Skin epidermis (tissue), 12 donors: ENCODE results near the gene MMD.
A peak's percentile ranks its signal among the peaks of the same experiment; 100 is the strongest.
"Not testable (repeated sequence)": the region's sequence is repeated elsewhere in the genome, so short reads cannot be mapped to it uniquely, and the experiment has no call there.

Experiments used
- H3K27ac ChIP-seq, 21 experiments: fragments of 200-600 bp; sonication (generic) in 11 of 21; one replicate each; pipeline ENCODE4 v1.5.0; 2020; ENCODE audit warnings: mild to moderate bottlenecking in 3 of 21, inconsistent platforms in 2 of 21, moderate library complexity in 2 of 21
- H3K4me3 ChIP-seq, 7 experiments: fragments of 200-600 bp; sonication (generic) in 2 of 7; one replicate each; pipeline ENCODE4 v1.5.0; 2020; ENCODE audit warnings: inconsistent platforms in 2 of 7, mild to moderate bottlenecking in 2 of 7, moderate library complexity in 1 of 7

Gene MMD

DNA sequence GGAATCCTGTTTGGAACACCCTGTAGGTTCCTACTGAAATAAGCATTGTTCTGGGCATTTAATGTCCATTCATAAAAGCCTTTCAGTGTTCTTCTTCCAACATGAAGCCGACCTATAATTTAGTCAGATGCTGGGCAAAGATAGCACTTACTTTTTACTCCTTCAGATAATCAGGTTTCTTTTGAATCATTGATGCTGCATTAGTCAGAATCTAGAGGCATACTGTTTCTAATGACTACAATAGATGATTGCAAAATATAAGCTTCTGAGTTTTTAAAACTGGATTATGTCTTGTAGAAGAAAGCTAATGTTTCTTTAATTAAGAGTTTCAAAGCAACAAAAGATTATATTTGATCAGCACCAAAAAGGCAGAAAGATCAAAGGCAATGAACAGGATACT, 16.0 kb downstream of the MMD start:
- Histone ChIP-seq H3K4me3 (no peak overlapping the region), H3K27ac (no peak overlapping the region)

DNA sequence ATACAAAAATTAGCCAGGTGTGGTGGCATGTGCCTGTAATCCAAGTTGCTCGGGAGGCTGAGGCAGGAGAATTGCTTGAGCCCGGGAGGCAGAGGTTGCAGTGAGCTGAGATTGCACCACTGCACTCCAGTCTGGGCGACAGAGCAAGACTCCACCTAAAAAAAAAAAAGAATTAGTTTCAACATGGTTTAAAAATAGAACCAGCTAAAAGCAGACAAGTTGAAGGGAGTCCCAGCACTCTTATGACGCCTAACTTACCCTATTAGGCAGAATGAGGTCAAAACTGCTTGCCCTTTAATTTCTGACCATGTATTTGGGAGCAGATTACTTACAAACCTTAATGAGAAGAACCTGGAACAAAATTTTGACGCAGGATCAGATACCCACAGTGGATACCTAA, 17.4 kb downstream of the MMD start:
- not testable (repeated sequence) for H3K4me3 ChIP-seq

DNA sequence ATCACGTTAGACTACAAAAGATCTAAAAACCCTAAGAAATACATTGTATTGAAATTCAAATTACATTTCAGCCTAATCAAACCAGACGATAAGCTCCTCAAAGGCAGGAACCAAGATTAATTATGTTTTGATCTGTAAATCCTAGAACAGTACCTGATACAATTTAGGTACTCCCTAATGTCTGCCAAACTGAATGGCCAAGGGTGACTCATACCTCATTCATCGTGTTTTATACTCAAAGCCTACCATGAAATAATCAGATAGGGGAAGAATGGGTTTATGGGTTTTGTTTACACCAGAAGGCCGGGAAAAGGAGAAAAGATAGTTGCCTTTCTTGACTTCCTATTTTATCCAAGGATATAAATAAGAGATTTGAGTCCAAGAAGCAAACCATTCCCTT, 19.3 kb downstream of the MMD start:
- Histone ChIP-seq H3K4me3 (no peak overlapping the region), H3K27ac (no peak overlapping the region)

More for the DNA sequence above, 17.4 kb downstream of the MMD start:
- not testable (repeated sequence) for H3K27ac ChIP-seq

DNA sequence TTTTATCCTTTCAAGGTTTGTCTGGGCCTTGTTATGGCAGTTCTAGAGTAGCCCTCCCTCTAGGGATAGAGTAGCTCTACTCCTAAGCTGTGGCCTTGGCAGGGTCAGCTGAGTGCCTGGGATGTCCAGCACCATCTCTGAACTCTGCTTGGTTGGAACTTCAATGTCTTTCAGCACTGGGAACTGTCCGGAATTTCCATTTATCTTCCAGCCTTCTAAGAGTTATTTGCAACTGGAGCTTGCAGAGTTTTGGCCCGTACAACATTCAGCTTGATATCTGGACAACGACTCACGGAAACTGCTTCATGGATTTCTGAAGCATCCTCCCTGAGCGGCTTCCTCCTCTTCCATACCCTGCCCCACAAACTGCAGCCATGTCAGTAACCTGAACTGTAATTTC, 22.9 kb downstream of the MMD start:
- H3K27ac ChIP-seq: no peak overlapping the region

DNA sequence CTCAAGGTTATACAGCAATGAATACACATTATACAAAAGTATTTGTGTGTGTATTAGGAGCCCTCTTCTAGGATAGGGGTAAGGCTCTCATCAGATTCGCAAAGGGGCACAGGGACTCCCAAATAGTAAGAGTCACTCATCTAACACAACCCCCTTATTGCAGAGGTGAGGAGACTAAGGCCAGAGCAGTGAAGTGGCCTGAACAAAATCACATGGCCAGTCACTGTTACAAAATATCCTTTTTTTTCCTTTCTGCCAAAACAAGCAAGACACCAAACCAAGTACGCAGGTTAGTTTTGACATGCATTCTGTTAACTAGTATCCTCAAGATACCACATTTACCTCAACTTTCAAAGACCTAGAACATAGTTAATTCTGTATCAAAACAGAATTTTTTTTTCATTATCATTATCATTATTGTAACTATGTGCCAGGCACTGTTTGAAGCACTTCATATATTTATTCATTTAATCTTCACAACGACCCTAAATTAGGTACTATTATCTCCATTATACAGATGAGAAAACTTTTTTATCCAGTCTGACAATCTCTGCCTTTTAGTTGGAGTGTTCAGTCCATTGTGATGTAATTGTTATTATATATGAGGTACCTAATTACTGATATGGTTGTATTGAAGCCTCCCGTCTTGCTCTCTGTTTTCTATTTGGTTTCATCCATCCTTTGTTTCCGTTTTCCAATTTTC, 25.7 kb downstream of the MMD start:
- Histone ChIP-seq H3K4me3 (no peak overlapping the region), H3K27ac (peak overlapping the region in 1 of 21 experiments; percentile 19)

More for the DNA sequence above, 22.9 kb downstream of the MMD start:
- no peak overlapping the region for H3K4me3 ChIP-seq

DNA sequence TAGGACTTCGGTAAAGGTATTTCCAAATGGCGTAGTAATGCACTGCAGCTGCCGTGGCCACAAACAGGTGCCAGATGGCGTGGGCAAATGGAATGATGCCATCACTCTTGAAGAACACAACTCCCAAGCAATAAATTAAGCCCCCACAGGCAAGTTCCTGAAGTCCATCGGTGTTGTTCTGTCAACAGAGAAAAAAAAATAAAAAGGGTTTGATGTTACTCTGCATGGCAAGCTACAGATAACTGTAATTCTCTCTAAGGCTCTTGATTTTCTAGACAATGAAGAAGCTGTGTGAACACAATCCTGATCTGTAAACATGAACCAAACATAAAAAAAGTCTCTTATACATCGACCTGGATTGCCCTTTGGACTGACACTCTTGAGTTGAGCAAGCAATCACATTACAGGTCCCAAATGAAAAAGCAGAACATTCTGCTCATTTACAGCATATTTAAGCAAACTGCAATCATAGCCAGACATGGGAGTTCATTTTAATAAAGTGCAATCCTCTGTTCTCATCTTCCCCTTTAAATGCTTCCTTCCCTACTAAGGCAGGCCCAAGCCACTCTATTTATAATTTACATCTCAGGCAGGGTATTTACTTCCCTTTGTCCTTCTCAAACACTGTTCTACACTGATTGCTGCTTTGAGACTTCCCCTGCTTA, 27.1 kb downstream of the MMD start:
- Histone ChIP-seq H3K27ac (peak overlapping the region in 2 of 21 experiments; percentile 5 to 31), H3K4me3 (no peak overlapping the region)

DNA sequence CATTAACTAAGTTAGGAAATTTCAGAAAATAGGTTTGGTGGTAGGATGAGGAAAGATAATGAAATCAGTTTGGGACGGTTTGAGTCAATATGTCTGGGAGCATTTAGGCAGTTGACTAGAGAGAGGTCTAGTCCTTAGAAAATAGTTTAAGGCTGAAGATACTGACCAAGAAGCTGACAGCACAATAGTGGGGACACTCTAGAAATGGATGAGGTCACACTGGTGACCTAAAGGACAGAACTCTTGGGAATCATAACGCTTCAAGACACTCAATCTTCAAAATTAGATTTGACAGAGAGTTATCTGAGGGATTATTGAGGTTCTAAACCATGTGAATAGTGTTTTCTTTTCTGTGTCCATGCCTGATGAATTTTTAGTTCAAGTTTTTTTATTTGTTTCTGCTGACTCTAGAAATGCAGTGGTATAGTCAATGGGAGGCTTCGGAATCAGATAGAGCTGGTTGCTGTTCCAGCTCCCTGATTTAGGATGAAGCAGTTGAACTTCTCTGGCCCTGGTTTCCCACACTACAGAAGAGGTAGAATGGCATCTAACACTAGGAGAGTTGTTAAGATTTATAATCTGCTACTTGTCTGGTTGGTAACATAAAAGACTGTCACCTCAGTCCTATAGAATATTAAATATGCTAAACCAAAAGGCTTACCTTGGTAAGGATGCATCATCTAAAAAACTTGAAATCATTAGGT, 29.7 kb downstream of the MMD start:
- Histone ChIP-seq H3K27ac (no peak overlapping the region), H3K4me3 (no peak overlapping the region)

DNA sequence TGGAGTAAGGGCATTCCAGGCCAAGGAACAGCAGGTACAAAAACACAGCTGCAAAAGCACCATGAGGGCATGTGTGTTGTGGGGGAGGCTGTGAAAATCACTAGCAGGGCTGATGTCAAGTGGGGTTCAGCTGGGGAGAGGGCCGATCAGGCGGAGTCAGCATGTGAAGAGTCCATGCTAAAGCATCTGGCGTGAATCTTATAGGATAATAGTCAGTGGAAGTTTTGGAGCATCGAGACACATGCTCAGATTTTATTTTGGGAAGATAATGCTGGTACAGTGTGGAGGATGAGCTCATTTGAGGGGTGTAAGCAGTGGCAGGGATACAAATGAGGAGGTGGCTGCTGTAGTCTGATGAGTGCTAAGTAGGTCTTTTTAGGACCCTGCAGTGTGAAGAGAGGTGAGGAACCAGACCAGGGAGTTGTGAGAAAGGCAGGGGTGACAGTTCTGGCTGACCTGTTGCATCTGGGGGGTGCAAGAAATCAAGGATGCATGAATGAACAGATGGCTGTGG, 30.3 kb downstream of the MMD start:
- Histone ChIP-seq H3K27ac (no peak overlapping the region), H3K4me3 (no peak overlapping the region)

DNA sequence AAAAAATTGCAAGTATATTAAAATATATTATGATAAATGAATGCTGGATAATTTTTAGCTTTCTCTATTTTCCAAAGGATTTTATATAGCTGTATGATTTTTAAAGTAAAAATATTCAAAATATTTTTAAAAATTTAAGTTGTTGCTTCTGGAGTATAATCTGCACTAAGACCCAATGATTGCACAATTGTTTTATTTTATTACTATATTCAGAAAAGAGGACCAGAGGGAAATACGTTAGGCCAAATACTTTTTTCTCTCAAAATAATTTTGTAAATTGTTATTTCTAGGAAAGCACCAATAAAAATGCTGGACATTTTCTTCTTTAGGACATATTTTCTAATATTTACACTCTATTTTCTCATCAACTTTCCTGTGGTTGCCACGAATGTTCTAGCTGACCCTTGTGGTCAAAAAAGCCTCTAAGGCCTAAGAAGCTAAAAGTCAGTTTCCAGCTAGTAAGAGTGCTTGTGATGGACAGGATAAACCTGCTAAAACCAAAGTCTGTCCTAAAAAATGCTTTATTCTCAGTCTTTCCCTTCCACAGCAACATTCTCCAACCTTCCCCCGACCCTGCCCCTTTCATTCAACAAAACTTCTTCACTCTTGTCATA, 31.2 kb downstream of the MMD start:
- H3K4me3 ChIP-seq: no peak overlapping the region
- H3K27ac ChIP-seq: no peak overlapping the region

DNA sequence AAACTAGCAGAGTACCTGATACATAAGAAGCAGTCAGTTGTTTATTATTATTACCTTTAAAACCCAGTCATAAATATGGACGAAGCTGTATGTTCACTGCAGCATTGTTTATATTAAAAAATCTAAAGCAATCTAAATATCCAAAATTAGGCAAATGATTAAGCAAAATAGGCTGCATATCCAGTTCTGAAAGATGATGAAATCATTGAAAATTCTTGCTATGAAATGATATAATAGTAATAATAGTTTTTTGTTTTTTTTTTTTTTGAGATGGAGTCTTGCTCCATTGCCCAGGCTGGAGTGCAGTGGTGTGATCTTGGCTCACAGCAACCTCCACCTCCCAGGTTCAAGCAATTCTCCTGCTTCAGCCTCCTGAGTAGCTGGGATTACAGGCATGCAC, 31.9 kb downstream of the MMD start:
- H3K27ac ChIP-seq, H3K4me3 ChIP-seq: not testable (repeated sequence)

DNA sequence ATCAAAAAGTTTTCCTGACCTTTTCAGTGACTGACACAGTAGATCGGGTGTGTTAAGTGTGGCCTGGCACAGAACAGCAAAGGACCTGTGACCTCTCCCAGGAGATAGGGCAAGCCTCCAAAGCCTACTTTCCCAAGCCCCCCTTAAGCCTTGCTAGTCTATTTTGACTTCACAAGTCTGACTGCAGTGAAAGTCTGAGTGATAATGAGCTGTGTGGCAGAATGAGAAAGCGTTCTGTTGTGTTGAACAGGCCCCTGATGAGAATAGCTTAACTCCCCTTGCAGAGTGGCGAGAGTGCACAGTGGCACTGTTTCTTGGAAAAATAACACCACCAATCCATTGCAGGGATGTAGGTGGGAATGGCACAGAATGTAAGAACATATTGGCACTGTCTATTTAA, 32.8 kb downstream of the MMD start:
- H3K27ac ChIP-seq: no peak overlapping the region
- no peak overlapping the region for H3K4me3 ChIP-seq

DNA sequence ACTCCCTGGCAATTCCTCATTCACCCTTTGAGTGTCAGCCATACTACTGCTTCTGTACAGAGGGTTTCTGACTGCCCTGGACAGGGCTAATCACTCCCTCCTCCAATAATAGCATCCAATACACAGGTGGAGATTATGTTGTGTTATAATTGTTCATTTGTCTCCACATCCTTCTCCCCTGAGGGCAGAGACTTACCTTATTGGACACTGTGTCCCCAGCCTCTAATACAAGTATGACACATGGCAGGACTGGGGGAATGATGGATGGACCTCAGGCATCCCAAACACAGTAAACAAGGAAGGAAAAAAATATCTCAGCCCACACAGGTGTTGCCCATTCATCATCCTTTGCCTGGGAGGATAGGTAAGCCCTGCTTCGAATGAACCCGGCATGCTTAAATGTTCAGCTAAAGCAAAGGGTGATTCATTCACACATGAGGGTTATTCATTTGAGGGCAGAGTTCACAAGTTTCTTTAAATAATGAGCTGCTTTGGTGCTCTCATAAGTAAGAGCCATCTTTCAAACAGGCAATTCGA, 34.8 kb downstream of the MMD start:
- Histone ChIP-seq H3K4me3 (no peak overlapping the region), H3K27ac (no peak overlapping the region)

DNA sequence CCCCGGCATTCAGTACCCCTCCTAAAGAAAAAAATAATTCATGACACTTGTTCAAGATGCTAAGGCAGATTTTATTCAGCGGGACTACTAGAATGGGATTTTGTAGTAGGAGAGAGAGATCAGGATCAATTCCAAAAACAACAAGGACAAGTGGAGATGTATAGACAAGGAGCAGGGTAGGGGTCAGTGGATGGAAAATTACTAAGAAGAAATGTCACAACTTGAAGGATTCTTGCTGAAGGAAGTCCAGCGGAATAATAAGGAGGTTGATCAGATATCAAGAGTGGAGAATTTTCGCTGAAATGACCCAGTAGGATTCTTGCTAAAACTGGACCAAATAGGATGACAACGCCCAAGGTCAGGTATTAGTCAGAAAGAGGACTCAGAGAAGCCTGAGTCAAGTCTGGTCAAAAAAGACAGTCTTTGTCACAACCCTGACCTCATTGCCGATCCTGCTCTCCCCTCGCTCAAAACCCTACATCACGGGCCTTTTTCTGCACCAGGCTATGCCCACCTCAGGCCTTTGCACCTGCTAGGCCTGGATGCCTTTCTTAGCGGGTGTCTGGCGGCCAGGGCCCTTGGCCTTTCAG, 36.9 kb downstream of the MMD start:
- Histone ChIP-seq H3K4me3 (no peak overlapping the region), H3K27ac (no peak overlapping the region)

DNA sequence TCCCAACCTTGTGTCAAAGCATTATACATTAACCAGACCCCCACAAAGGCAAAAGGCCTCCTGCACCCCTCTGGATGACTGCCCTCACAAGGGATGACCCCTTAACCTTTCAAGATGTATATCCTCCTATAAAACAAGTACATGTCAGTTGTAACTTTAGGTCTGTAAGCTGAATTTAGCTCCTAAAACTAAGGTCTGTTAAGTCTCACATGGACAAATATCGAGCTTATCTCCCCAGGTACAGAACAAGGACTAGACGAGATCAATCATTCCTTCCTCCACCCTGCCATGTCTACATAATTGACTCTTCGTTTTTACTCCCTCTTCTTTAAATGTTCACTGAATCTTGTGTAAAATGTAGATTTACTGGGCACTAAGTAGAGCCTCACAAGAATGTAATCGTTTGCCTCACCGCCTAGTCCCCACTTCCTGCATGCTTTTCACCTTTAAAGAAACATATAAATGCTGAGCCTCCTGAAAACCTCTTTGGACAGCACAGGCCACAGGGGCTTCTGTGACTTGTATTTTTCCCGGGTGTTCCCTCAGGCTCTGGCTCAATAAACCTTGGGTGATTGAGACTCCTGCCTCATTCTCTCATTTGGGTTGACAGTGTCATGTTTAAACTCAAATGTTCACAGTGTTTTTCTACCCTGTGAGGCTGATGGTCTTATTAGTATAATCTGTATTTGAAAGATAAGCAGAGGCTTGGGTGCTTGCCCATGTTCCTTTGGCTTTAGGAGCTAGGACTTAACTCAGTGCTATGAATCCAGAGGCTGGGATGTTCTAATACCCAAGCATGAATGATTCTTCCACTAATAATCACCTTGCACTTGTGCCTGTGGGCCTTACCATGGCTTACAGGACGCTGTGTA, 37.6 kb downstream of the MMD start:
- Histone ChIP-seq H3K4me3 (no peak overlapping the region), H3K27ac (no peak overlapping the region)

DNA sequence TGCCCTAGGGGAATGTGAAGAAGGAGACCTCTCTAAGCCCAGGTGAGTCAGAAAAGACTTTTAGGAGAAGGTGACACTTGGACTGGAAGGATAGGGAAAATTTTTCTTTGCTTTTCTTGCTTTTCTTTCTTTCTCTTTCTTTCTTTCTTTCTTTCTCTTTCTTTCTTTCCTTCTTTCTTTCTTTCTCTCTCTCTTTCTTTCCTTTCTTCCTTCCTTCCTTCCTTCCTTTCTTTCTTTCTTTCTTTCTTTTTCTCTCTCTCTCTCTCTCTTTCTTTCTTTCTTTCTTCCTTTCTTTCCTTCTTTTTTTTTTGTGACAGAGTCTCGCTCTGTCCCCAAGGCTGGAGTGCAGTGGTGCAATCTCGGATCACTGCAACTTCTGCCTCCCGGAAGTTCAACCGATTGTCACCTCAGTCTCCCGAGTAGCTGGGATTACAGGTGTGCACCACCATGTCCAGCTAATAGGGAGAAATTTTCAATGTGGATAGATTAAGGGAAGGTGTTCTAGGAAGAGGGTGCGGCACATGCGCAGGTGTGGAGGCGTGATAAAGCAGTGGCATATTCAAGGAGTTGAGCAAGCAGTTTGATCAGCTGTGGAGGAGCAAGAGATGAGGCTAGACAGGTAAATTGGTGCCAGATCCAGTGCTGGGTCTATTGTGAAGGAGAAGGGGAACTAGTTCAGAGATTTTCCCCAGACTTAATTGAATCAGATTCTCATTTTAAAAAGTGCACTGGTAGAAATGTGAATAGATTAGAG, 40.4 kb downstream of the MMD start:
- H3K27ac ChIP-seq: no peak overlapping the region

DNA sequence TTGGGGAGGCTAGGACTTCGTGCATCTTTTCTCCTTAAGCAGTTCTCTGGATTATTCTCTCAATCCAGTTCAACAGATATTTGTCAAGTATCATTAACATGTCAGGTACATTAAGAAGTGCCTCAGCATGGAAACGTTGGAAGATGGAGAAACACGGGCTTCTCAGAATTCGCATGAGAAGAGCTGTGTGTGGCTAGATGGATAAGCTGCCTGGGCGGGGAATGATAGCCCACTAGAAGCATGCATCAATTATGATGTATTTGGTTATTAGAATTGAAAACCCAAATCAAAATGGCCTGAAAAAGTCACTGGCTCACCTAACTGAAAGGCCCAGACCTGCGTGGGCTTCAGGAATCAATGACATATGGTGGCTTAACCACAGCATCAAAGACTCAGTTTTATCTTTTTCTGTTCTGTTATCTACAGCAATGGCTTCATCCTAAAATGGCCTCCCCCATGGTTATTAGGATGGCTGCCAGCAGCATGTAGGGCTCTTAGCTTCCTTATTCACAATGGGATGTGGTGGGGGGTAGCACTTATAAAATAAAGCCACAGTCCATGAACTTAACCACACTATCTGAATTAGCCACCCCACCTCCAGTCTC, 43.9 kb downstream of the MMD start:
- no peak overlapping the region for H3K27ac ChIP-seq
- H3K4me3 ChIP-seq: no peak overlapping the region

More for the DNA sequence above, 40.4 kb downstream of the MMD start:
- no peak overlapping the region for H3K4me3 ChIP-seq

DNA sequence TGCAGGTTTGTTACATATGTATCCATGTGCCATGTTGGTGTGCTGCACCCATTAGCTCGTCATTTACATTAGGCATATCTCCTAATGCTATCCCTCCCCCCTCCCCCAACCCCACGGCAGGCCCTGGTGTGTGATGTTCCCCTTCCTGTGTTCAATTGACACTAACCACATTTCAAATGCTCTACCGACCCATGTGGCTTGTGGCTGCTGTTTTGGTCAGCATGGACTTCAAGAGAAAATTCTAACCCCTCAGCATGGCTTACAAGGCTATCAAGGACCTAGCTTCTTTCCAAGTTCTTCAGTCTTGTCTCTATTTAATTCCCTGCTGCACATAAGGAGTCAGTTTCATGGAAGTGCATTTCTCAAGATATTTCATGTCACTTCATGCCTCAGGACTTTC, 52.9 kb downstream of the MMD start:
- no peak overlapping the region for H3K27ac ChIP-seq

DNA sequence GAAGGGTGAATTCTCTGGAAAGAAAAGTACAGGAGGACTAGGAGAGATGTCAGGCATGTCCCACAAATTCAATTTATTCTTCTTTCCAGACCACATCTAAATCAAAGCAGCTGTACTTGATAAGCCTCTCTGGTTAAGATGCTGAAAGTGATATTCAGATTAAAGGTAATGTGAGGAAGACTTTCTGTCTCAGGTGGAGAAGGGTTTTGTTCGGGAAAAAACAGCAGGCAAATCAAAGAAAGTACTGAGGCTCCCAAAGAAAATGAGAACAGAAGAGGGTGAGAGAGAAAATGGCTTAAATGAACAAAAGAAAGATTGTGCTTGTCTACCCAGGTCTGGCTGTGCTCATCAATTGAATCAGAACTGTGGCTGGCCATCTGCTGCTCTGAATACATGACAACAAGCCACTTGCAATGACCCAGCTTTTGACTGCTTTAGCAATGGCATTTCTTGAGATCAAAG, 55.6 kb downstream of the MMD start:
- H3K27ac ChIP-seq: no peak overlapping the region

More for the DNA sequence above, 52.9 kb downstream of the MMD start:
- no peak overlapping the region for H3K4me3 ChIP-seq

More for the DNA sequence above, 55.6 kb downstream of the MMD start:
- H3K4me3 ChIP-seq: no peak overlapping the region
